ACC112 (cell line): ENCODE data around the gene HNRNPK.

ENCODE experiments used
- H2AFZ ChIP-seq: fragments of 200-600 bp; sonication (generic); one replicate; pipeline ENCODE4 v1.6.0; 2017; ENCODE audit warnings: antibody characterized with exemption, low read length; ENCODE audit not compliant: unreplicated experiment
- H3K27ac ChIP-seq: fragments of 200-600 bp; sonication (generic); 2 replicates; pipeline ENCODE4 v1.5.1; 2014; ENCODE audit warnings: low read depth, mild to moderate bottlenecking, antibody characterized with exemption, low read length, moderate library complexity
- H3K27me3 ChIP-seq: fragments of 200-600 bp; sonication (generic); 2 replicates; pipeline ENCODE4 v1.6.1; 2014; ENCODE audit warnings: mild to moderate bottlenecking, antibody characterized with exemption, low read length, moderate library complexity, mixed read lengths; ENCODE audit not compliant: insufficient read depth
- H3K36me3 ChIP-seq: fragments of 200-600 bp; sonication (generic); 2 replicates; pipeline ENCODE4 v1.6.1; 2016; ENCODE audit warnings: mild to moderate bottlenecking, antibody characterized with exemption, low read length, moderate library complexity, mixed read lengths; ENCODE audit not compliant: insufficient read depth
- H3K4me1 ChIP-seq: fragments of 200-600 bp; sonication (generic); one replicate; pipeline ENCODE4 v1.6.1; 2016; ENCODE audit warnings: low read length, mixed read lengths; ENCODE audit not compliant: insufficient read depth, unreplicated experiment, control insufficient read depth
- H3K4me3 ChIP-seq: fragments of 200-600 bp; sonication (generic); 2 replicates; pipeline ENCODE4 v1.5.1; 2014; ENCODE audit warnings: mild to moderate bottlenecking, low read depth, low read length
- H3K79me2 ChIP-seq: fragments of 200-600 bp; sonication (generic); one replicate; pipeline ENCODE4 v1.6.0; 2016; ENCODE audit warnings: low read length; ENCODE audit not compliant: control insufficient read depth, unreplicated experiment, insufficient read depth

The HNRNPK gene

GRCh38 chr9:83933790-83934189, 46.2 kb downstream of the HNRNPK start:
- Histone ChIP-seq H3K27ac (peak overlapping the region; percentile 77), H3K27me3 (no peaks in the 10 kb centered on the region), H3K4me3 (peak overlapping the region; percentile 33; the same call in 1 of the 2 replicates), H3K79me2 (no peaks in the 10 kb centered on the region), H3K36me3 (no peaks in the 10 kb centered on the region), H3K4me1 (peaks cover 44% of the 10 kb centered on the region), H2AFZ (no peak overlapping the region)

- Histone ChIP-seq H3K79me2 (no peaks in the 10 kb centered on the region), H3K27ac (no peak overlapping the region), H3K4me3 (no peak overlapping the region), H3K36me3 (no peaks in the 10 kb centered on the region), H3K4me1 (peaks cover 43% of the 10 kb centered on the region), H2AFZ (no peak overlapping the region), H3K27me3 (no peaks in the 10 kb centered on the region)
Measured at GRCh38 chr9:83932851-83933250, 47.2 kb downstream of the HNRNPK start.

- no peak overlapping the region for H3K4me3 ChIP-seq
- H3K36me3 ChIP-seq, result no peaks in the 10 kb centered on the region
- H3K4me1 ChIP-seq, result peaks cover 37% of the 10 kb centered on the region
- H3K79me2 ChIP-seq, result no peaks in the 10 kb centered on the region
- no peak overlapping the region for H3K27ac ChIP-seq
- H3K27me3 ChIP-seq, result no peaks in the 10 kb centered on the region
- H2AFZ ChIP-seq, result no peak overlapping the region
Measured at GRCh38 chr9:83932011-83932410, 48.0 kb downstream of the HNRNPK start.

GRCh38 chr9:83930881-83931280, 49.1 kb downstream of the HNRNPK start:
- Histone ChIP-seq H3K4me1 (peaks cover 26% of the 10 kb centered on the region), H3K79me2 (no peaks in the 10 kb centered on the region)

GRCh38 chr9:83927591-83927990, 52.4 kb downstream of the HNRNPK start:
- Histone ChIP-seq H3K27me3 (no peaks in the 10 kb centered on the region), H2AFZ (no peak overlapping the region), H3K27ac (no peak overlapping the region), H3K36me3 (no peaks in the 10 kb centered on the region), H3K4me1 (peaks cover 8% of the 10 kb centered on the region), H3K4me3 (no peak overlapping the region), H3K79me2 (no peaks in the 10 kb centered on the region)

More at GRCh38 chr9:83930881-83931280, 49.1 kb downstream of the HNRNPK start:
- H3K27ac ChIP-seq, result no peak overlapping the region
- no peaks in the 10 kb centered on the region for H3K27me3 ChIP-seq
- H3K4me3 ChIP-seq, result no peak overlapping the region
- no peaks in the 10 kb centered on the region for H3K36me3 ChIP-seq
- no peak overlapping the region for H2AFZ ChIP-seq

- H3K79me2 ChIP-seq, result no peaks in the 10 kb centered on the region
- no peaks in the 10 kb centered on the region for H3K27me3 ChIP-seq
- H3K4me1 ChIP-seq, result peaks cover 17% of the 10 kb centered on the region
- H2AFZ ChIP-seq, result peak within 1 kb of the TSS; percentile 70
- H3K27ac ChIP-seq, result peak within 1 kb of the TSS; percentile 78
- H3K36me3 ChIP-seq, result no peaks in the 10 kb centered on the region
- peak within 1 kb of the TSS; percentile 80 for H3K4me3 ChIP-seq
Measured at GRCh38 chr9:83920927-83921707, 58.9 kb downstream of the HNRNPK start, which contains the start of gene KIF27. KIF27 (minus strand) TSS chr9:83921432; CDS start chr9:83915591, 5,841 bp downstream.

- Histone ChIP-seq H3K4me1 (peaks cover 17% of the 10 kb centered on the region), H3K27ac (peak overlapping the region; percentile 78), H3K4me3 (peak overlapping the region; percentile 80), H3K27me3 (no peaks in the 10 kb centered on the region), H3K79me2 (no peaks in the 10 kb centered on the region), H2AFZ (peak overlapping the region; percentile 33), H3K36me3 (no peaks in the 10 kb centered on the region)
Measured at GRCh38 chr9:83920469-83920926, 59.5 kb downstream of the HNRNPK start.

- Histone ChIP-seq H3K4me1 (peaks cover 14% of the 10 kb centered on the region), H3K27ac (no peak overlapping the region), H3K27me3 (no peaks in the 10 kb centered on the region), H3K79me2 (no peaks in the 10 kb centered on the region), H2AFZ (no peak overlapping the region), H3K4me3 (no peak overlapping the region), H3K36me3 (no peaks in the 10 kb centered on the region)
Measured at GRCh38 chr9:83919111-83919510, 60.9 kb downstream of the HNRNPK start.
